Suprapubic skin (tissue), 4 donors: ENCODE results near the gene ARHGEF3. TPM values are rescaled to one million over a fixed set of nuclear protein-coding genes. Genes with fewer than 3 reads are reported as not detected.
A peak's percentile ranks its signal among the peaks of the same experiment; 100 is the strongest.
"Not testable (repeated sequence)": the region's sequence is repeated elsewhere in the genome, so short reads cannot be mapped to it uniquely, and the experiment has no call there.

Source experiments
- DNase-seq, 2 donors: peaks; one replicate each; pipeline ENCODE4 v3.0.0-alpha.2; 2019; ENCODE audit warnings: low spot score in 2 of 2
- H3K27ac ChIP-seq: fragments of 200-600 bp; sonication (generic); one replicate; pipeline ENCODE4 v1.5.1; 2019
- H3K27me3 ChIP-seq: fragments of 200-600 bp; sonication (generic); one replicate; pipeline ENCODE4 v1.5.1; 2019
- H3K36me3 ChIP-seq: fragments of 200-600 bp; sonication (generic); one replicate; pipeline ENCODE4 v1.5.1; 2019
- H3K4me1 ChIP-seq: fragments of 200-600 bp; sonication (generic); one replicate; pipeline ENCODE4 v1.5.1; 2019
- H3K4me3 ChIP-seq: fragments of 200-600 bp; sonication (generic); one replicate; pipeline ENCODE4 v1.5.1; 2019; ENCODE audit warnings: mild to moderate bottlenecking
- H3K9me3 ChIP-seq: fragments of 200-600 bp; sonication (generic); one replicate; pipeline ENCODE4 v1.5.1; 2019
- EP300 ChIP-seq: sonication (generic); formaldehyde crosslinking; IDR thresholded peaks from one replicate; pipeline ENCODE4 v1.6.1; 2017; ENCODE audit warnings: antibody characterized with exemption
- POLR2A ChIP-seq, 2 donors: fragments of 450-650 bp; IDR thresholded peaks; one replicate each; pipeline ENCODE4 v1.6.1; 2017; ENCODE audit warnings: antibody characterized with exemption in 2 of 2, mild to moderate bottlenecking in 2 of 2, moderate library complexity in 2 of 2
- POLR2AphosphoS5 ChIP-seq, 3 donors: sonication (generic); formaldehyde crosslinking; IDR thresholded peaks; one replicate each; pipeline ENCODE4 v1.6.1; 2017; ENCODE audit warnings: antibody characterized with exemption in 3 of 3
- WGBS: methylation state at CpG from one replicate; pipeline ENCODE4 v1.1.5; 2018; 5-methylcytosine and 5-hydroxymethylcytosine counted together
- total RNA-seq, 4 donors: library from RNA; depleted of rRNA; stranded (reverse); fragments of >200 nt; gene quantifications; one replicate each; pipeline ENCODE4 v1.1.0, GENCODE V29; 2016
- TF ChIP-seq, protein P1 (sequence below), 2 donors: fragments of 200-600 bp in 1 of 2; fragments of 450-650 bp in 1 of 2; sonication (generic) in 1 of 2; IDR thresholded peaks; one replicate each; pipeline ENCODE4 v1.5.1; 2016 to 2019; ENCODE audit warnings: antibody characterized with exemption in 2 of 2, mild to moderate bottlenecking in 1 of 2, moderate library complexity in 1 of 2

Gene ARHGEF3
- total RNA-seq, 4 donors from 2014 or later: 16.3 to 23.0 (median 19.8) TPM

DNA sequence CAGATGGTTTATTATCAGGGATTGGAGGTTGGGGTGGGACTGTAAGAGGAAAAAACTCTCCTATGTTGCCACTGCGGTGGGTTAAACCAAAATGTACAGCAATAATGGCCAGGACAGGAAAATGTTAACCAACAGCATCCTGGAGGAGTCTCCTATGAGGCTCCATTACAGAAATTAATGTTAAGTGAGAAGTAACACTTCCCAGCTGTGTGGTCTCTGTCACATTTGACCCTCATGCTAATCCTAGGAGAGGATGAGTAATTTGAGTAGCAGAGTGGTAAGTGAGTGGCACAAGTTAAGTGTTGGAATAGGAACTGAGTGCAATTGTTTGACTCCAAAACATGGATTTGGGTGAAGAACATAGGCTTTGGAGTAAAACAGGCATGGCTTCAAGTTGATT, 39.0 kb downstream of the ARHGEF3 start:
- Histone ChIP-seq H3K4me3 (no peak overlapping the region), H3K4me1 (peaks cover 19% of the 10 kb centered on the region), H3K9me3 (no peaks in the 10 kb centered on the region), H3K27ac (no peak overlapping the region), H3K36me3 (no peaks in the 10 kb centered on the region), H3K27me3 (no peaks in the 10 kb centered on the region)
- 76% methylated on average over 1 of the region's 1 CpG for WGBS
- TF ChIP-seq POLR2A (IDR thresholded peaks at IDR 0.05) (no peak), EP300 (no peak), POLR2AphosphoS5 (IDR thresholded peaks at IDR 0.05) (no peak)
- TF ChIP-seq, protein P1, sequence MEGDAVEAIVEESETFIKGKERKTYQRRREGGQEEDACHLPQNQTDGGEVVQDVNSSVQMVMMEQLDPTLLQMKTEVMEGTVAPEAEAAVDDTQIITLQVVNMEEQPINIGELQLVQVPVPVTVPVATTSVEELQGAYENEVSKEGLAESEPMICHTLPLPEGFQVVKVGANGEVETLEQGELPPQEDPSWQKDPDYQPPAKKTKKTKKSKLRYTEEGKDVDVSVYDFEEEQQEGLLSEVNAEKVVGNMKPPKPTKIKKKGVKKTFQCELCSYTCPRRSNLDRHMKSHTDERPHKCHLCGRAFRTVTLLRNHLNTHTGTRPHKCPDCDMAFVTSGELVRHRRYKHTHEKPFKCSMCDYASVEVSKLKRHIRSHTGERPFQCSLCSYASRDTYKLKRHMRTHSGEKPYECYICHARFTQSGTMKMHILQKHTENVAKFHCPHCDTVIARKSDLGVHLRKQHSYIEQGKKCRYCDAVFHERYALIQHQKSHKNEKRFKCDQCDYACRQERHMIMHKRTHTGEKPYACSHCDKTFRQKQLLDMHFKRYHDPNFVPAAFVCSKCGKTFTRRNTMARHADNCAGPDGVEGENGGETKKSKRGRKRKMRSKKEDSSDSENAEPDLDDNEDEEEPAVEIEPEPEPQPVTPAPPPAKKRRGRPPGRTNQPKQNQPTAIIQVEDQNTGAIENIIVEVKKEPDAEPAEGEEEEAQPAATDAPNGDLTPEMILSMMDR (IDR thresholded peaks at IDR 0.05): no peak
- DNase-seq: no peak

- TF ChIP-seq, protein P1 (IDR thresholded peaks at IDR 0.05): no peak
- no peak for TF ChIP-seq EP300
- TF ChIP-seq POLR2A (IDR thresholded peaks at IDR 0.05): no peak
- no peak for TF ChIP-seq POLR2AphosphoS5 (IDR thresholded peaks at IDR 0.05)
- no peaks in the 10 kb centered on the region for H3K27me3 ChIP-seq
- WGBS: 72% methylated on average over 11 of the region's 11 CpGs
- DNase-seq: no peak
- no peaks in the 10 kb centered on the region for H3K36me3 ChIP-seq
- H3K4me1 ChIP-seq: peaks cover 19% of the 10 kb centered on the region
- H3K9me3 ChIP-seq: no peaks in the 10 kb centered on the region
- H3K4me3 ChIP-seq: no peak overlapping the region
- no peak overlapping the region for H3K27ac ChIP-seq
Measured at GRCh38 chr3:56761887-56762651, 39.7 kb downstream of the ARHGEF3 start.

DNA sequence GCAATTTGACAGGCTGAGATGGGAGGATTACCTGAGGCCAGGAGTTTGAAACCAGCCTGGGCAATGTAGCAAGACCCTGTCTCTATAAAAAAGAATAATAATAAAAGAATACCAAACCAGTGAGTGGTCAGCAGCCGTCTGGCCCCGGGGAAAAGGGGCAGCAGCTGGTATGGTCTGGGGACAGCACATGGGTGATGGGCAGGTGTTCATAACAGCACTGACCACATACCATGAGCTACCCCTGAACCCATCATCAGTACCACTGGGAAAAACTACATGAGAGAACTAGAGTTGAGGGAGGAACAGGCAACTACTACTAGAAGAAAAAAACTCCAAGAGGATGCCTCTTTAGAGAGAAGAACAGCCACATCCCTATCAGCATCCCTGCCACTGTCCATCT, 40.7 kb downstream of the ARHGEF3 start:
- no peaks in the 10 kb centered on the region for H3K9me3 ChIP-seq
- no peak for TF ChIP-seq EP300
- TF ChIP-seq POLR2A (IDR thresholded peaks at IDR 0.05): no peak
- TF ChIP-seq, protein P1 (IDR thresholded peaks at IDR 0.05): no peak
- no peak for TF ChIP-seq POLR2AphosphoS5 (IDR thresholded peaks at IDR 0.05)
- WGBS: 89% methylated on average over 2 of the region's 2 CpGs

DNA sequence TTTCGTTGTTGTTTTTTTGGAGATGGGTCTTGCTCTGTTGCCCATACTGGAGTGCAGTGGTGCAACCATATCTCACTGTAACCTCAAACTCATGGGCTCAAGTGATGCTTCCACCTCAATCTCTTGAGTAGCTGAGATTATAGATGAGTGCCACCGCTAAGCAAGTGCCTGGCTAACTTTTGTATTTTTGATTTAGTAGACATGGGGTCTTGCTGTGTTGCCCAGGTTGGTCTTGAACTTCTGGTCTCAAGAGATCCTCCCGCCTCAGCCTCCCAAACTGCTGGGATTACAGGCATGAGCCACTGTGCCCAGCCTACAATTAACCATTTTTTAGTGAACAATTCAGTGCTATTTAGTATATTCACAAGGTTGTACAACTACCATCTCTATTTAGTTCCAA, 42.2 kb downstream of the ARHGEF3 start:
- TF ChIP-seq POLR2A (IDR thresholded peaks at IDR 0.05) (no peak), POLR2AphosphoS5 (IDR thresholded peaks at IDR 0.05) (no peak), EP300 (no peak)
- TF ChIP-seq, protein P1 (IDR thresholded peaks at IDR 0.05): no peak
- WGBS: 100% methylated on average over 3 of the region's 3 CpGs
- no peak overlapping the region for H3K4me3 ChIP-seq
- no peaks in the 10 kb centered on the region for H3K27me3 ChIP-seq
- H3K4me1 ChIP-seq: peaks cover 36% of the 10 kb centered on the region
- no peak overlapping the region for H3K27ac ChIP-seq
- no peak for DNase-seq
- no peaks in the 10 kb centered on the region for H3K36me3 ChIP-seq
- no peaks in the 10 kb centered on the region for H3K9me3 ChIP-seq

More for the DNA sequence above, 40.7 kb downstream of the ARHGEF3 start:
- Histone ChIP-seq H3K4me1 (peaks cover 28% of the 10 kb centered on the region), H3K4me3 (no peak overlapping the region), H3K27ac (no peak overlapping the region), H3K36me3 (no peaks in the 10 kb centered on the region), H3K27me3 (no peaks in the 10 kb centered on the region)
- no peak for DNase-seq

DNA sequence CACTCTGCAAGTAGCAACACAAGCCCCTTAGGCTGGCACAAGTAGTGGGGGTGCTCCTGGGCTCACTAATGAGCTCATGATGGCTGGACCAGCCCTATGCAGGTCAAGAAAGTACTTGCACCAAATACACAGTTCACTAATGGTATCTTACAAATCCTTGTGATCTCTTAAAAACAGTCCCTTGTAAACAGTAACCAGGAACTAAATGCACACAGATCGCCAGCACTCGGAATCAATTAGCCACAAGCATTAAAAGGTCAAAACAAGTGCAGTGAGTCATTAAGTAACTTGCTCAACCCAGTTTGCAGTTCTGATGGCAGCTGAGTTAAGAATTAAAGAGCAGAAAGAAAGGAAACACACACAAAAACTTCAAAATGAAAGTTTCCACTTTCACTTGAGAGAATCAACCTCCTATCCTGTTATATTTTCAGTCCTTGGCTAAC, 43.2 kb downstream of the ARHGEF3 start:
- 5% methylated on average over 2 of the region's 2 CpGs for WGBS
- Histone ChIP-seq H3K4me3 (no peak overlapping the region), H3K4me1 (peaks cover 42% of the 10 kb centered on the region), H3K27me3 (no peaks in the 10 kb centered on the region), H3K27ac (peak overlapping the region; percentile 37), H3K9me3 (no peaks in the 10 kb centered on the region), H3K36me3 (no peaks in the 10 kb centered on the region)
- TF ChIP-seq, protein P1 (IDR thresholded peaks at IDR 0.05): no peak
- TF ChIP-seq EP300 (no peak), POLR2A (IDR thresholded peaks at IDR 0.05) (no peak), POLR2AphosphoS5 (IDR thresholded peaks at IDR 0.05) (peak in 1 of 3 donors; percentile 56)
- no peak for DNase-seq

DNA sequence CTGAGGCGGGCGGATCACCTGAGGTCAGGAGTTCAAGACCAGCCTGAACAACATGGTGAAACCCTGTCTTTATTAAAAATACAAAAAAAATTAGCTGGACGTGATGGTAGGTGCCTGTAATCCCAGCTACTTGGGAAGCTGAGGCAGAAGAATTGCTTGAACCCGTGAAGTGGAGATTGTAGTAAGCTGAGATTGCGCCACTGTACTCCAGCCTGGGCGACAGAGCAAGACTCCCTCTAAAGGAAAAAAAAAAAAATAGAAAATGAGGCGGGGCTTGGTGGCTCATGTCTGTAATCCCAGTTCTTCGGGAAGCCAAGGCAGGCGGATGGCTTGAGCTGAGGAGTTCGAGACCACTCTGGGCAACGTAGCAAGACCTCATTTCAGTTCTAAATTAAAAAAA, 43.7 kb downstream of the ARHGEF3 start:
- H3K36me3 ChIP-seq, H3K27me3 ChIP-seq, DNase-seq, H3K4me3 ChIP-seq, H3K27ac ChIP-seq, H3K9me3 ChIP-seq: not testable (repeated sequence)
- peaks cover 42% of the 10 kb centered on the region for H3K4me1 ChIP-seq
- WGBS: 87% methylated on average over 11 of the region's 11 CpGs
